ENCODE data around the gene RAD51. TPM values are rescaled to one million over a fixed set of nuclear protein-coding genes. Genes with fewer than 3 reads are reported as not detected.

Gene RAD51
- total and polyA plus RNA-seq, 8 donors, result 4.4 to 15.6 (median 12.6) TPM

GRCh38 chr15:40749151-40749630 is 54.2 kb downstream of the RAD51 start:
- Histone ChIP-seq H3K27me3 (no peaks in the 10 kb centered on the region), H3K4me1 (peaks cover 0 to 28% of the 10 kb centered on the region in 2 donors), H3K27ac (no peak overlapping the region), H3K36me3 (peaks cover 0 to 66% of the 10 kb centered on the region in 2 donors), H3K9me3 (no peaks in the 10 kb centered on the region), H3K4me3 (no peak overlapping the region)
- ATAC-seq (no peak), DNase-seq (no peak)
- TF ChIP-seq CTCF (IDR thresholded peaks at IDR 0.05), result no peak
- intact Hi-C loops (cut with DNase I), result no loop called here

- Histone ChIP-seq H3K4me1 (peaks cover 0 to 31% of the 10 kb centered on the region in 2 donors), H3K4me3 (no peak overlapping the region), H3K36me3 (peaks cover 0 to 50% of the 10 kb centered on the region in 2 donors), H3K27me3 (no peaks in the 10 kb centered on the region), H3K9me3 (no peaks in the 10 kb centered on the region), H3K27ac (no peak overlapping the region)
- intact Hi-C loops (cut with DNase I), result no loop called here
- TF ChIP-seq CTCF (IDR thresholded peaks at IDR 0.05), result no peak
- DNase-seq, result no peak
- ATAC-seq, result no peak
Measured at GRCh38 chr15:40750885-40751284, 55.9 kb downstream of the RAD51 start.

GRCh38 chr15:40751745-40752144 is 56.8 kb downstream of the RAD51 start:
- Histone ChIP-seq H3K4me3 (no peak overlapping the region), H3K9me3 (no peaks in the 10 kb centered on the region), H3K27ac (no peak overlapping the region), H3K4me1 (peaks cover 0 to 31% of the 10 kb centered on the region in 2 donors), H3K27me3 (no peaks in the 10 kb centered on the region), H3K36me3 (peaks cover 0 to 44% of the 10 kb centered on the region in 2 donors)
- TF ChIP-seq CTCF (IDR thresholded peaks at IDR 0.05), result no peak
- DNase-seq, result no peak
- ATAC-seq, result no peak
- intact Hi-C loops (cut with DNase I), result no loop called here

GRCh38 chr15:40754574-40754882 is 59.6 kb downstream of the RAD51 start:
- Histone ChIP-seq H3K27me3 (no peaks in the 10 kb centered on the region), H3K36me3 (peaks cover 0 to 24% of the 10 kb centered on the region in 2 donors), H3K4me1 (peaks cover 0 to 25% of the 10 kb centered on the region in 2 donors), H3K4me3 (peak overlapping the region; percentile 70 to 91), H3K27ac (peak overlapping the region; percentile 68 to 84), H3K9me3 (no peaks in the 10 kb centered on the region)
- DNase-seq, result peak in 1 of 4 donors; percentile 86
- no peak for TF ChIP-seq CTCF (IDR thresholded peaks at IDR 0.05)
- intact Hi-C loops (cut with DNase I), result no loop called here
- peak; percentile 54 for ATAC-seq

GRCh38 chr15:40754883-40755811 is 60.2 kb downstream of the RAD51 start, which contains the start of gene RMDN3:
Gene RMDN3, minus strand, starts transcription at chr15:40755254. Its CDS starts 471 bp downstream, at chr15:40754783.
- DNase-seq (peak; percentile 93 to 99 (median 98)), ATAC-seq (peak; percentile 99)
- Histone ChIP-seq H3K27ac (peak within 1 kb of the TSS; percentile 68 to 84), H3K4me3 (peak within 1 kb of the TSS; percentile 70 to 91), H3K36me3 (peaks cover 0 to 18% of the 10 kb centered on the region in 2 donors), H3K4me1 (peaks cover 0 to 25% of the 10 kb centered on the region in 2 donors), H3K27me3 (no peaks in the 10 kb centered on the region), H3K9me3 (no peaks in the 10 kb centered on the region)
- intact Hi-C loops (cut with DNase I), result no loop called here
- TF ChIP-seq CTCF (IDR thresholded peaks at IDR 0.05), result no peak
